ENCODE measurements around the gene CLDN5. TPM values are rescaled to one million over a fixed set of nuclear protein-coding genes. Genes with fewer than 3 reads are reported as not detected.

The CLDN5 gene
- total and polyA plus RNA-seq, 9 donors = 0.48 to 211 (median 35.6) TPM

- Histone ChIP-seq H3K27me3 (no peaks in the 10 kb centered on the region), H3K36me3 (no peaks in the 10 kb centered on the region), H3K4me3 (no peak overlapping the region), H3K9me3 (no peaks in the 10 kb centered on the region), H3K27ac (no peak overlapping the region), H3K4me1 (ENCODE audit: insufficient read depth) (no peaks in the 10 kb centered on the region)
- TF ChIP-seq POLR2A (IDR thresholded peaks at IDR 0.05) = no peak
- TF ChIP-seq EP300 (IDR thresholded peaks at IDR 0.05) = no peak
- no peak for TF ChIP-seq CTCF (IDR thresholded peaks at IDR 0.05)
- DNase-seq = no peak
- intact Hi-C loops (cut with DNase I) = loop anchor here in 1 of 4 donors (10.0 kb wide), 1 partner anchor 503 kb away; no protein-coding TSS in a partner anchor
- 84 to 88% (median 85%) methylated on average over 8 of the region's 8 CpGs for WGBS, 3 donors
These were observed 23.4 kb upstream of the CLDN5 start for GRCh38 chr22:19547620-19548019.

GRCh38 chr22:19546680-19547079 is 22.5 kb upstream of the CLDN5 start:
- WGBS, 3 donors = 67 to 77% (median 76%) methylated on average over 6 of the region's 6 CpGs
- no peak overlapping the region for H3K4me3 ChIP-seq
- DNase-seq = no peak
- H3K36me3 ChIP-seq = no peaks in the 10 kb centered on the region
- H3K9me3 ChIP-seq = no peaks in the 10 kb centered on the region
- H3K27ac ChIP-seq = no peak overlapping the region
- intact Hi-C loops (cut with DNase I) = loop anchor here in 1 of 4 donors (10.0 kb wide), 1 partner anchor 502 kb away; no protein-coding TSS in a partner anchor
- no peaks in the 10 kb centered on the region for H3K4me1 ChIP-seq (ENCODE audit: insufficient read depth)
- no peaks in the 10 kb centered on the region for H3K27me3 ChIP-seq
- TF ChIP-seq POLR2A (IDR thresholded peaks at IDR 0.05) (no peak), CTCF (IDR thresholded peaks at IDR 0.05) (no peak), EP300 (IDR thresholded peaks at IDR 0.05) (no peak)

- no peak for TF ChIP-seq POLR2A (IDR thresholded peaks at IDR 0.05)
- no peak for TF ChIP-seq EP300 (IDR thresholded peaks at IDR 0.05)
- no peak for TF ChIP-seq CTCF (IDR thresholded peaks at IDR 0.05)
- no peaks in the 10 kb centered on the region for H3K4me1 ChIP-seq (ENCODE audit: insufficient read depth)
- no peak overlapping the region for H3K4me3 ChIP-seq
- H3K9me3 ChIP-seq = no peaks in the 10 kb centered on the region
- H3K27me3 ChIP-seq = no peaks in the 10 kb centered on the region
- WGBS, 3 donors = 66 to 77% (median 74%) methylated on average over 5 of the region's 5 CpGs
- intact Hi-C loops (cut with DNase I) = loop anchor here in 1 of 4 donors (10.0 kb wide), 1 partner anchor 501 kb away; no protein-coding TSS in a partner anchor
- no peaks in the 10 kb centered on the region for H3K36me3 ChIP-seq
- DNase-seq = no peak
- H3K27ac ChIP-seq = no peak overlapping the region
These were observed 21.7 kb upstream of the CLDN5 start for GRCh38 chr22:19545935-19546207.

- no peaks in the 10 kb centered on the region for H3K36me3 ChIP-seq
These were observed 19.9 kb upstream of the CLDN5 start for GRCh38 chr22:19543970-19544708.

More at GRCh38 chr22:19543970-19544708, 19.9 kb upstream of the CLDN5 start:
- H3K4me1 ChIP-seq (ENCODE audit: insufficient read depth) = no peaks in the 10 kb centered on the region
- no peak overlapping the region for H3K4me3 ChIP-seq
- no peaks in the 10 kb centered on the region for H3K27me3 ChIP-seq
- intact Hi-C loops (cut with DNase I) = loop anchor here in 1 of 4 donors (10.0 kb wide), 1 partner anchor 499 kb away; no protein-coding TSS in a partner anchor
- WGBS, 3 donors = 67 to 69% (median 68%) methylated on average over 16 of the region's 16 CpGs
- TF ChIP-seq CTCF (IDR thresholded peaks at IDR 0.05) = no peak
- TF ChIP-seq POLR2A (IDR thresholded peaks at IDR 0.05) = no peak
- TF ChIP-seq EP300 (IDR thresholded peaks at IDR 0.05) = no peak
- no peak for DNase-seq
- H3K9me3 ChIP-seq = no peaks in the 10 kb centered on the region
- H3K27ac ChIP-seq = no peak overlapping the region
